HG02798 (cell line): ENCODE measurements around the gene PRMT7.
A peak's percentile ranks its signal among the peaks of the same experiment; 100 is the strongest.

Source experiments
- ATAC-seq: cut with Tn5 transposase; IDR thresholded peaks from one replicate; pipeline ENCODE4 v1.9.1; 2021; ENCODE audit warnings: mild to moderate bottlenecking; ENCODE audit not compliant: unreplicated experiment, poor library complexity

PRMT7 gene

DNA sequence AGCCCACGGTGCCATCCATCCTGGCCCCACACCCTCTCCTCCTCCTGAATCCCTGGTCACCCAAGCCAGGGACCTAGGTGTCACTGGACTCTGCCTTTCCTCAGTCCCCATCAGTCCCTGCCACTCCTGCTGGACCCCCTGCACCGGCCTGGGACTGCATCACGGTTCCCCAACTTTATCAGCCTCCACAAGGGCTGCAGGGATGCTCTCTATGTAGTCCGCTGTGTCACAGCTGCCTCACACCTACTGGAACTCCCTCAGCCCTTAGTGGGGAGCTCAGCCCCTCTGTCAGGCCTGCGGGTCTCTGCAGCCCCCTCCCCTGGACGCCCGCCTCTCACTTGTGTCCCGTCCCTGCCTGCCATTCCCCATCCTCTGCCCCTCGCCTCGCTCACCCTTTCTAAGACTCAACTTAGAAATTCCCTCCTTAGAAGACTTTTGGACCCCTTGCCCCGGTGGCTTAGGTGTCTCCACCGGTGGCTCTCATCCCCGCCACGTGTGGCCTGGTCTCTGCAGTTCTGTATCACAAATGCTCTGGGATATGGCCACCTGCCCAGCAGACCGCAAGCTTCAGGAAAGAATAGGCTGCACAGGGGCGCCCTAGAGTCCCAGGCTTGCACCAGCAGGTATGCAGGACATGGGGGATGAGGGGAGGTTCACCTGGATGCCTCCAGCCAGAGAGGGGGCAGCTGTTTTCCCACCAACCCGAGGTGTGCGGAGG lies 62.9 kb downstream of the PRMT7 start:
- no peak for ATAC-seq

DNA sequence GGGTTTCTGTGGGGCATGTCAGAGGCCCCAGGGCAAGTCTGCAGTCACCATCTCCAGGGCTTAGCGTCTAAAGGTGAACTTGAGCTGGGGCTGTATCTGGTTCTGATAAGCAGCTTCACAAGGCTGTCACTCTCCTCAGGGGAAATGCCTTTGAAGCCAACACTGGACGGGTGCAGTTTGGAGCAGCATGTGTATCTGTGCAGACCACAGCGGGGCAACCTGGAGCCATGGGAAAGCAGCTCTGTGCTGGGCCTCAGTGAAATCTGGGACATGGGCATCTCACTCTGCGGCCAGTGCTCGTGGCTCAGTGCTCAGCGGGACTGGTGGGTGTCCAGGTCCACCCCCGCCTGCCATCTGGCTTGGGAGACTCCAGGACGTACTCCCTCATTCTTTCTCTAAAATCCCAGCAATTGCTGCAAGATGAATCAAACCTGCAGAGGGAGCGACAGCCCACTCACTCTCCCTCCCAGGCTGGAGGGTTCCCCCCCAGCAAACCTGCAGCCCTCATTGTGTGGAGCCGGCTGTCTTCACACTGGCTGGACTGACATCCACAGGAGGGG lies 63.5 kb downstream of the PRMT7 start:
- no peak for ATAC-seq

DNA sequence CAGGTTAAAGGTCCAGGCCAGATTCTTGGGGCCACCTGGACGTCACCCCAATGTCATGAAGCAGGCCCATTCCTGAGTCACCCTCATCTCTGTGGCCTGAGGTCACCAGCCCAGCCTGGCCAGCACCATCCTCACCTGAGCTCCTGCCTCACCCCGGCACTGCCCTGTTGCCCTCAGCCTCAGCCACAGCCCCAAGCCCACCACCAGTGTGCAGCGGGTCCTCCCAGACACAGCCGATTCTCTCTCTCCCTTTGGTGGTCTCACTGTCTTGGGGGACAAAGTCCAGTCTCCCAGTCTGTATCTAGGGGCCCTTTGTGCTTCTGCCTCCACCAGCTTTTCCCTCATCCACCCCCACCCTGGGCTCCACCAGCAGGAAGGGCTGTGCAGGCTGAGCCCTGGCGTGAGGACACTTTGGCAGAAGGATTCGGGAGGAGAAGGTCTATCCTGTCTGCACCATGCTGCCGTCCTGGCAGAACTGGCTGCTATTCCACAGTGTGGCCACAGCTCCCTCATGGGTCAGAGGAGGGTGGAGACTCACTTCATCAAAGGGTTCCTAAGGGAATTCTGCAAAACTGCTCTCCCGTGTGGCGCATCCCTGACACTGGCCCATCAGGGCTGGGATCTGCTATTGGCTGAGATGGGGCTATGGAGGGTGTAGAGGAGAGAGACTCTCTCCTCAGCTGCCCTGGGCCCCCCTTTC lies 64.3 kb downstream of the PRMT7 start:
- no peak for ATAC-seq

DNA sequence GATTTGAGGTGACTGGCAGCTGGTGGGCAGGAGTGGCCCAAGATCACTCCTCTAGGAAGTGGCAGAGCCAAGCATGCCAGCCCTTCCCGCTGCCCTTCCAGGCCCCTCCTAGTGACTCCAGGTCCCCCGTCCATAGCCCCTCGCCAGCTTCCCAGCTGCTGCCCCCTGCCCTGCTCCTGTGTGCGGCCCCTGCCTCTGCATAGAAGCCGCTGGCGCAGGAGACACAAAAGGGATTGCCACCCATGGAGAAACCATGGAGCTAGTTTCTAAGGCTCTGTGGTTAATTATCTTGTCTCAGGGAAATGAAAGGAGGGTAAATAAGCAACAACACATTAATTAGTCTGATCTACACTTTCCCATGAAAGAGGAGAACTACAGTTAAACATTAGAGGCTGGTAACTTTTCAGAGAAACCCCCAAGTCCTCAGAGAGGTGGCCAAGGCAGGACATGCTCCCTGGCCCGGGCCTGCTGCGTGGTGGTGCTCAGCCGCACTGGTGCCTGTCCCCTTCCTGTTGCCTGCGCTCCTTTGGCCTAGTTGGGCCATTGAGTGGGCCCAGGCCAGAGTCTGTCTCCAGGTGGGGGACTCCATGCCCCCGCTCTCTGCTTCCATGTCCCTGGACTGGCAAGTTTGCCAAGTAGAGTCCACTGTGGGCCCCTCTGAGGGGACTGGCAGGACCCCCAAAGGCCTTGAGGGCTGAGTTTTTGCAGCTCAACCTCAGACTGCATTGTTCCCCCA lies 65.2 kb downstream of the PRMT7 start:
- no peak for ATAC-seq

DNA sequence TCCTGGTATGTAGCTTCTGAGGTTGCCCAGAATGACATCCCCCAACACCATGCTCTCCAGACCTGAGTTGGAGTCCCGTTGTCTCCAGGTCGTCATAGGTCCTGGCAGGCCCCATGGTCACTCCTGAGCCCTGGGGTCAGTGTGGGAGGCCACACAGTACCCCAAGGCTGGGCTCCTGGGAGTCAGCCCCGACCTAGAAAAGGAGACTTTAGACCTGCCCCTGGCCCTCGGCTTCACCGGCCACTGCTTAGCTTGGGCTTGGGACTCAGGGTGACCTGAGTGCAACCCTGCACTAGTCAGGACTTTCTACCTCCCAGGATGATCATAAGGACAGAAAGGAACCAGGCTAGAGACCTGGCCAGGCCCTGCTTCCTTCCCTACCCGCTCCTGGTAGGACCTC lies 65.8 kb downstream of the PRMT7 start:
- ATAC-seq, result no peak

DNA sequence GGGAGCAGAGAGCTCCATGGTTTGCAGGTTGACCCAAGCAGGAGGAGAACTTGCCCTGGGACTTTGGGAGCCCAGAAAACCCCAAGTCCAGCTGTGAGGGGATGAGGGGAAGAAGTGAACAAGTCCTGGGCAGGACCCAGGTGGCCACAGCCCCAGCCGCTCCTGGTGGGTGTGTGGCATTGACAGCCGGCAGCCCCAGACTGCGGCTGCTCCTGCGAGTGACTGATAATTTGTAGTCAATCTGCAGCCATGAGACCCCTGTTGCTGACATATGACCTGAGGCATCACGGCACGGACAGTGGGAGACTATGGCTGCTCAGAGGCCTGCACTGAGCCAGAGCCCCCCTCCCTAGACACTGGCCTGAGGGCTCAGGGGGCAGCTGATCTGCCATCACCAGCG lies 66.4 kb downstream of the PRMT7 start:
- ATAC-seq, result no peak

DNA sequence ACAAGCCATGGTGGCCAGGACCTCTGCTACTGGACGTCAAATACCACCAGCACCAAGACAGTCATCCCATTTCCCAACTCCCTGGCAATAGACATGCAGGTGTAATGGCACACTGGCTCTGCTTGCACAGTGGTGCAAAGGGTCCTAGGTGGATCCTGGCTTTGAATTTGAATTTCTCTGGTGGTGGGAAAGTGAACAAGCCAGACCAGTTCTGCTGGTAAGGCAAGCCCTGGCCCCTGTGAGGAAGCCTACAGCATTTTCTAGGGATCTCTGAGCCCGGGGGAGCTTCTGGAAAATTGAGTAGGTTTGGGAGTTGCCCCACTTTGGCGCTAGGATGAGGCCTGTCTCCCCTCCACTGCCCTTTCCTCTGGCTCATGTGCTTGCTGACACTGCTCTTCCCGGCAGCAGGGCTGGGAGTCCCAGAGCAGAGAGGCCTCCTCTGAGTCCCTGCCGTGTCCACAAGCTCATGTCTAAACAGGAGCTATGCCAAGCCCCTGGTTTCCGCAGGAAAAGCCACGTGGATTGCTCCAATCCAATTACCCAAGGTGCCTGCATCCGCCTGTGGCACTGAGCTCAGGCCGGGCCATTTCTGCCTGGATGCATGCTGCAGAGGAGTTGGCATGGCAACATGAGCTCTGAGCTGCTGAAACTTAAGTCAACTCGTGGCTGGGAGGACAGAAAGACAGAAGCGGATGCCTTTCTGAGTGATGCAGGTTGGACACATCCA lies 67.0 kb downstream of the PRMT7 start:
- no peak for ATAC-seq

DNA sequence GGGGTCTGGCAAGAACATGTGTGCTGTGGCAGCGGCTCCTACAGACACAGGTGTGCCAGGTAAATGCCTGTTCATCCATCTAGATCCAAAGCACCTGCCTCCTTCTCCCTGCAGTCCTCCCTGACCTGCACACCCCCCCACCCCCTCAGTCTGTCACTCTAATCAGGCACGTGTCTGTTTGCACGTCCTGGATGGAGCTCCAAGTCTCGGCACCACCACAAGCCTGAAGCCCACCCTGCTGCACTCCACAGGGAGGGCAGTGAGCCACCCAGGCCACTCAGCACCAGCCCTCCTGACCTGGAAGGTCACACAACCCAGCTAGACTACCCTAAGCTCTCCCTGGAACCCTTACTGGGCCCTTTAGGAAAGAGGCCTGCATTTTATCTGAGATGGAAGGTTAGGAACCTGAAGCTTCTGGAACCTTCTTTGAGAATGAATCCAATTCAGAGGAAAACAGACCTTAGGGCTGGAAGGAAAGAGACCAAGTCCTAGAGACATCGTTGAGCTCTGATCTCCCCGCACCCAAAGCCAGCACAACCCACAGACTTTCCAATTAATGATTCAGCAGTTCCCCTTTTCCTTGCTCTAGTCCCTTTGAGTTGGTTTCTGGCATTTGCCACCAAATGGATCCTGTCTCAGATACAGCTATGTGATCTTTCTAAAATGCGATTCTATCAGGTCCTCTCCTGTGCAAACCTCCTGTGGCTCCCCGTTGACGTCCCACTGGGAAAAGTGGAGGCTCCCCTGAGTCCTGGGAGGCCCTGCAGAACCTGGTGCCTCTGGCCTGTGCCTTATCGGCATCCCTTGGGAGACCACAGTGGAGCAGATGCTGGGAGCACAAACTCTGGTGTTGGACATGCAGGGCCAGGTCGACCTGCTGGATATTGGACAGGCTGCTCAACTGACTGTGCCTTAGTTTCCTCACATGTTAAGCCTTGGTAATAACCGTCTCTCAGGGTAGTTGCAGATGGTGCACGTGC lies 67.9 kb downstream of the PRMT7 start:
- ATAC-seq, result no peak

DNA sequence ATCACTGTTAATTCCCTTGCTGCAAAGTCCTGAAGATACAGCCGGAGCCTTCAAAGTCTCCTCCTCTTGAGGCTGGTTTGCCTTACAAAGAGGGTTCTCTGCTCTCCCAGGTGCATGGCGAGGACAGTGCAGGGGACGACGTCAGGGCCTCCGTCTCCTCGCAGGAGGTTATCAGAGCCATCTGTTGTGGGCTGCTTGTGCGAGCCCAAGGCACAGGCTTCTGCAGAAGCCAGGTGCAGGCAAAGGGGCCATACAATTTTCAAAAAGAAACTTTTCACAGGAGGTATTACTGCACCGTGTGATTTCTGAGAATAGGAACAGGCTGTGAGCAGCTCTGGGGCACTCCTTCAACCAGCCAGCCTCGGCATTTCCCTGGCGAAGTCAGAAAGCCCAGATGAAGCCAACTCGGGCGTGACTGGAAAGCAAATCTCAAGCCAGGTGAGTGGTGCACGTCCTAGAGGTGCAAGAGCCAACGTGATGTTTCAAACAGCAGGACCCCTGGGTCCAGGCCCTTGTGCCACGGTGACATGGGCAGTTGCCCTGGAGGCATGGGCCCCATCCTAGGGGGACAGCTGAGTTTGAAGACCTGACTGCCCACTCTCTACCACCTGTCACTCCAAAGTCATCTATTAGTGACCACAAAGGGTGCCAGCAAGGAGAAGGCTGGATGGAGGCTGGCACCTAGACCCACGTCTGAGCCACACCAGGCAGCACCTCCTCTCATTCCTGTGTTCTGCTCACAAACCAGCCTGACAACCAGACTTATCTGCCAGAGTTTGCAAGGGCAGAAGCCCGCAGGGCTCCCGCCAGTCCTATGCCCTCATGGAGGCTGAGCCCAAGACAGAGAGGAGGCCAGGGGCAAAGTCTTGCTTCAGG lies 68.9 kb downstream of the PRMT7 start:
- no peak for ATAC-seq

DNA sequence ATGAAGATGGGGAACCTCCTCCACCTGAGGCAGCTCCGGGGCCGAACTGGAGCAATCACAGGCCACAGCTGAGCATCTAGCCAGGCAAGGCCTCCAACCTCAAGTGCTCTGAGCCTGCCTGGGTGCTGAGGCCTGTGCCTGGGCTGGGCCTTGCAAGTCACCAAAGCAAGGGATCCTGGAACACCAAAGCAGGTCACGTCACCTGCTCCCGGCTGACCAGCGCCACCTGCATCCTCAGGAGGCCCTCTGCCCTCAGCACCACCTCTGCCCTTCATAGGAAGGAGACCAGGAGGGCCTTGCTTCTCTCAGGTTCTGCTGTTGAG lies 69.5 kb downstream of the PRMT7 start:
- ATAC-seq, result no peak

DNA sequence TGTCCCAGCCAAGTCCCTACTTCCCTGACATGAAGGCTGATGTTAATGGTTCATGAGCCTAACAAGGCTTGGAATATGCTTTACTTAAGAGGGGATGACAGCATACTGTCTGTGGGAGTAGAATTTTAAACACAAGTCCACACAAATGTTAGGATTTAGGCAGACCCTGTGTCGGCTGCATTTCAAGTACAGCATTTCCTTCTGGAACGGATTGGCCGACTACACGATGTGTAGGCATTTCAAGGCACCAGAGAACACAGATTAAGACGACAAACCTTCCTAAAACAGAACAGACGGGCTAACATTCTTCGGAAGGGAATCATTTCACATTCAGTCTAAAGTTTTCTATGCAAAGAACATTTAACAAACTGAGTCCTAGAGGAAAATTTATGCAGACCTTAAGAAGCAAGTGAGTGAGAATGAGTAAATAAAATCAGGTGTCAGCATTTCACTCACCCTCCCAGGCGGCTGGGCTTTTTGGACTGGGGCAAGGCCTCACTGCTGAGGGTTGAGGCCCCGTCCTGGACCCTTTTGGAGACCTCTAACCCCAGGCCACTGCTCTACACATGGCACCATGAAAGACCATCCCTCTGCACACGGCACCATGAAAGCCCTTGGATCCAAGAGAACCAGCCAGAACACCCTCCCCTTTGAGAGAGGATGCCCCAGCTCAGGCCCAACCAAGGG lies 70.0 kb downstream of the PRMT7 start:
- no peak for ATAC-seq

DNA sequence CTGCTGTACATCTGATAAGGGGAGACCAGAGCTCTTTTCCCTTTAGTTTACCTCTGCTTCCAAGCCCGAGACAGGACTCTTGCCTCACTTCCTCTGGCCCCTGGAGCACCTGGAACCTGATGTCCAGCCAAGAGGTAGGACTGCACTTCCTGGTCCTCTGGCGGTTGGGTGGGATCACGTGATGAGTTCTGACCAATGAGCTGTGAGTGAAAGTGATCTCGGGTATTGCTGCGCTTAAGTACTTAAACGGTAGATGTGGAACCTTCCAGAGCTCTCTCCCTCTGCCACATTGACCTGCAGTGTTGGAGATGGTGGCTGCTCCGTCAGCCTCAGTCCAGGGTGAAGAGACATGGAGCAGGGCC lies 70.5 kb downstream of the PRMT7 start:
- ATAC-seq, result no peak

DNA sequence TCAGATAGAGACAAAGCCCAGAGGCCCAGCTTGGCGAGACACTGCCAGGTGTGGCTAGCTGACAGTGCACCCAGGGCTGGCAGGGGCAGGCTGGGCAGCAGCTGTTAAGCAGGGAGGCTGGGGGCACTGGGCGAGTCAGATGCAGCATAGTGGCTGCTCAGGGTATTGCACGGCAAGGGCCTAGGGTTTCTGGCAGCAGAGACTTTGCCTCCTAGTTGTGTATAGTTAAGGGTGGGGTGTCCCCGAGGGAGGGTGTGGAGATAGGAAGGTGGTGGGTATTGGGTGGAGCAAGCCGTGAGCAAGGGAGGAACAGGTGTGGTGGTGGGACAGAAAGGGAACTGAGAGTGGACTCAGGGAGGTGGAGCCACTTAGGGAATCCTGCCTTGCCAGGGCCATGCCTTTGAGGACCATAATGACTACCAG lies 71.5 kb downstream of the PRMT7 start:
- peak; percentile 56 for ATAC-seq

DNA sequence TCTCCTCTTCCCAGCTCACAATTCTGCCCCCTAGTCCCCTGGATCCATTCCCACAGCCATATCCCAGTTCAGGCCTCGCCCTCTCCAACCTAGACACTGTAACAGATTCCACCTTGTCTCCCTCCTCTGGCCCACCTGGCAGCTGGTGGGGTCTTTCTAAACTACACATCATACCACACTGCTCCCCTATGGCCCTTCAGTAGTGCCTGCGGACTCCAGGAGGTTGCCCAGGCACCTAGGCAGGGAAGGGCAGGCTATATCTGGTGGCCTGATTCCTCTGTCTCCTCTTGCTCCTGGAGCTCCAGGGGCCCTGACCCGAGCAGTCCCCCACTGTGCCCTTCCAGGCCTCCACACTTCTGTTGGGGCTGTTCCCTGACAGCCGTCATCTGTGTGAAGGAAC lies 73.0 kb downstream of the PRMT7 start:
- ATAC-seq, result no peak

DNA sequence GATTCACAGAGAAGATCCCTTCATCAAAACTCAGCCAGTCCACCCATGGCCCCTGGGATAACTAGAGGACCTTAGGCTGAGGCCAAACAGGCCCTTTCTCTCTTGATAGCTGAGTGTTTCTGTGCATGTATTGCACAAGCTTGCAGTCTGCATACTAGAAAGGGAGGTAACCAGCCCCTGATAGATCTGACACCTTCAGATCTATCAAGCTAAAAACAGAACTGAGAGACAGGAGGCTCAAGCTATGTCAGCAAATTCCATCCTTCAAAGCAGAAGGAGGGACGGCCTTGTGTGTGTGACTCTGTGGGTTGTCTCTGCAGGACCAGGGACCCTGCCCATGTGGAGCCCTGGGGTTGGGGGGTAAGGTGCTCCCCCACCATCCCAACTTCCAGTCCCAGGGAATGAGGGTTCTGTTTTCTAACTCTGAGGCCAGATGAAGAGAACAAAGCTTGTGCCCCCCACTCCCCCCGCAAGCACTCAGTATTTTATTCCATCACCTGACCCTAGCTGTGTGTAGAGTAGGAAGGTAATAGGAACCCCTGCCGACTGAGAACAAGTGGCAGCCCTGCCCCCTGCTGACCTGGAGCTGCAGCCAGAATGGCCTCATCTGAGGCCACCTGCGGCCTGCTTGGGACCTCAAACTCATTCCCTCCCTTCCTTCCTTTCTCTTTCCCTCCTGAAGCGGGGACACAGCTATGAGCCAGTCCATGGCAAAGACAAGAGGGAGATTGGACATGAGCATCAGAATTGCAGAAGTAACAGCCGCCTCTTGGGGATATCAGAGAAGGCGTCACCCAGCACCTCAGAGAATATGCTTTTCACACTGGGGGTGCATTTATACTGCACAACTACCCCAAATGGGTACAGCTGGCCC lies 73.7 kb downstream of the PRMT7 start:
- ATAC-seq, result no peak

DNA sequence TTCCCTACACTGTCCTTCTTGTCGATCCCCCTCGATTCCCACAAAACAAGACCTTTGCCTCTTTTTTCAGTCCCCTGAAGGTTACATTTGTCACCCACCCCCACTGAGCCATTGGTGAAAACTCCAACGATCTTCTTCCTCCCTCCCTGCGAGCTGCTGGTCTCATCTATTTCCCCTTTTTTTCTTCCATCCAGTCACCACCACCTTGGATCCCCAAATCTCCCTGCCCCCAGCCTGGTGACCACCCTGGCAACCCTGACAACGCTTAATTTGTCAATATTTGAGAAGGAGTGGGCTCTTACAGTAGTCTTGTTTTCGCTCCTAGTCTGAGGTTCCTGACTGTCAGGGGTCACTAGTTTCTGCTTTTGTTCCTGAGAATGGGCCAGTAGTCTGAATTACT lies 74.6 kb downstream of the PRMT7 start:
- no peak for ATAC-seq

DNA sequence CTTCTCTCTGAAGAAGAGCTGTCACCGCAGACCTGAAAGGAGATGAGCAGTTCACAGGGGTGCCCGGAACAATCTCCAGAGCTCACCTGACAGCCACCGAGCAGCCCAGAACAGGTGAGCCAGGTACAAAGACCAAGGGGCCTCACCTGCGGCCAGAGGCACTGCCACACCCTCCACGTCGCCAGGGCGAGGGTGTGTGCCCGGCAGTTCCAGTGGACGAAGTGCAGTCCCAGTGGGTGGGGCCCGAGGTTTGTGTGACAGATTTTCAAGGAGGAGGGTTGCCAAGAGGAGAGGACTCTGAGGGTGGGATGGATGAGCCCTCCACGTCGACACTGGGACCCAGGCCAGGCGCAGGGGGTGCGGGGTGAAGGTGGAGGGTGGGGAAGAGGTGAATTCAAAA lies 75.8 kb downstream of the PRMT7 start:
- no peak for ATAC-seq
